H1 (cell line): ENCODE results near the gene AGR3. TPM values are rescaled to one million over a fixed set of nuclear protein-coding genes. Genes with fewer than 3 reads are reported as not detected.

Experiments used
- CTCF ChIA-PET: fragments of 300-600 bp; sonication (Branson Sonifier 250); formaldehyde crosslinking; loops from one replicate; lab custom pipeline; 2021; ENCODE audit not compliant: partially characterized antibody; lab: Charles Lee
- POLR2A ChIA-PET: fragments of 300-600 bp; sonication (Branson Sonifier 250); formaldehyde crosslinking; loops from one replicate; lab custom pipeline; 2021; ENCODE audit warnings: inconsistent platforms; ENCODE audit not compliant: partially characterized antibody; lab: Charles Lee
- DNase-seq, 2 experiments: peaks; one replicate each; pipeline versions ENCODE4 v3.0.0 to v3.0.0-alpha.2; 2010 to 2022; ENCODE audit warnings: low spot score in 2 of 2, low read depth in 1 of 2, mixed read lengths in 1 of 2
- FAIRE-seq: peaks from 2 replicates; lab custom pipeline; 2011; peaks lifted over from hg19 to GRCh38; lab: Jason Lieb, UNC
- H2AFZ ChIP-seq: 2 replicates; pipeline ENCODE4 v1.8.1; 2012; ENCODE audit warnings: low read length, inconsistent platforms
- H2AK5ac ChIP-seq: 2 replicates; pipeline ENCODE4 v1.6.1; 2013; ENCODE audit warnings: low read depth, low read length
- H2BK120ac ChIP-seq: replicated peaks from 2 replicates; pipeline ENCODE3; 2013; ENCODE audit warnings: low read depth, low read length, inconsistent platforms
- H2BK12ac ChIP-seq: 2 replicates; pipeline ENCODE4 v1.6.1; 2013; ENCODE audit warnings: low read depth, low read length
- H2BK15ac ChIP-seq: 2 replicates; pipeline ENCODE4 v1.6.1; 2013; ENCODE audit warnings: low read length
- H2BK20ac ChIP-seq: 2 replicates; pipeline ENCODE4 v1.6.1; 2013; ENCODE audit warnings: low read length
- H2BK5ac ChIP-seq: 2 replicates; pipeline ENCODE4 v1.6.1; 2013; ENCODE audit warnings: low read depth, low read length
- H3K14ac ChIP-seq: 2 replicates; pipeline ENCODE4 v1.6.1; 2013; ENCODE audit warnings: inconsistent platforms; ENCODE audit not compliant: insufficient read length
- H3K18ac ChIP-seq: 2 replicates; pipeline ENCODE4 v1.6.1; 2013; ENCODE audit warnings: low read length; ENCODE audit errors: extremely low read depth
- H3K23ac ChIP-seq: 2 replicates; pipeline ENCODE4 v1.6.1; 2013; ENCODE audit warnings: inconsistent platforms; ENCODE audit not compliant: insufficient read length
- H3K23me2 ChIP-seq: 2 replicates; pipeline ENCODE4 v1.6.1; 2013; ENCODE audit warnings: low read depth, low read length
- H3K27ac ChIP-seq: 2 replicates; pipeline ENCODE4 v1.6.1; 2011; ENCODE audit warnings: low read depth, low read length, inconsistent platforms
- H3K27me3 ChIP-seq, 4 experiments: replicated peaks in 1 of 4; 1 replicate in 1 of 4; 2 replicates in 3 of 4; pipeline versions ENCODE4 v1.6.1 to v1.8.1; 2011 to 2013; ENCODE audit warnings: low read length in 3 of 4, mild to moderate bottlenecking in 3 of 4, inconsistent platforms in 2 of 4, mixed read lengths in 2 of 4, moderate library complexity in 1 of 4; ENCODE audit not compliant: control insufficient read depth in 3 of 4, insufficient read depth in 3 of 4; ENCODE audit errors: extremely low read depth in 1 of 4
- H3K36me3 ChIP-seq, 4 experiments: 2 replicates each; pipeline versions ENCODE4 v1.6.1 to v1.8.1; 2011 to 2013; ENCODE audit warnings: mild to moderate bottlenecking in 4 of 4, low read length in 3 of 4, moderate library complexity in 2 of 4, control low read depth in 1 of 4, inconsistent platforms in 1 of 4; ENCODE audit not compliant: insufficient read depth in 4 of 4, control insufficient read depth in 2 of 4
- H3K4ac ChIP-seq: replicated peaks from 2 replicates; pipeline ENCODE3; 2013; ENCODE audit warnings: low read length, low read depth, mixed read lengths, inconsistent platforms; ENCODE audit not compliant: insufficient read length
- H3K4me1 ChIP-seq, 4 experiments: replicated peaks in 1 of 4; 1 replicate in 1 of 4; 2 replicates in 3 of 4; pipeline versions ENCODE4 v1.6.1 to v1.8.1; 2011 to 2013; ENCODE audit warnings: low read length in 3 of 4, inconsistent platforms in 2 of 4, mixed read lengths in 1 of 4; ENCODE audit not compliant: insufficient read depth in 4 of 4, control insufficient read depth in 3 of 4
- H3K4me2 ChIP-seq, 2 experiments: 2 replicates each; pipeline versions ENCODE4 v1.6.1 to v1.8.1; 2011 to 2013; ENCODE audit warnings: low read depth in 2 of 2, low read length in 2 of 2, control low read depth in 1 of 2, inconsistent platforms in 1 of 2, mild to moderate bottlenecking in 1 of 2; ENCODE audit not compliant: insufficient read depth in 1 of 2
- H3K4me3 ChIP-seq, 4 experiments: fragments of 200-600, 300-600 bp in 1 of 4; sonication (generic), shearing (Covaris generic), sonication (Bioruptor Twin) in 1 of 4; 2 replicates each; pipeline versions ENCODE4 v1.5.1 to v1.8.1; 2011 to 2016; ENCODE audit warnings: low read length in 4 of 4, low read depth in 3 of 4, control low read depth in 2 of 4, inconsistent platforms in 2 of 4, mild to moderate bottlenecking in 2 of 4, mixed read lengths in 1 of 4, moderate library complexity in 1 of 4; ENCODE audit not compliant: insufficient read depth in 2 of 4; ENCODE audit errors: extremely low read depth in 1 of 4
- H3K56ac ChIP-seq: replicated peaks from 2 replicates; pipeline ENCODE3; 2013; ENCODE audit warnings: low read depth, mild to moderate bottlenecking, mixed read lengths, low read length, inconsistent platforms; ENCODE audit not compliant: insufficient read length
- H3K79me1 ChIP-seq: 2 replicates; pipeline ENCODE4 v1.6.1; 2013; ENCODE audit warnings: low read depth, low read length, control low read depth
- H3K79me2 ChIP-seq, 2 experiments: 2 replicates each; pipeline versions ENCODE4 v1.6.1 to v1.8.1; 2012 to 2013; ENCODE audit warnings: low read length in 2 of 2, mild to moderate bottlenecking in 2 of 2, inconsistent platforms in 1 of 2; ENCODE audit not compliant: insufficient read depth in 2 of 2, control insufficient read depth in 1 of 2
- H3K9ac ChIP-seq, 4 experiments: replicated peaks in 1 of 4; 1 replicate in 1 of 4; 2 replicates in 3 of 4; pipeline versions ENCODE4 v1.6.1 to v1.8.1; 2011 to 2013; ENCODE audit warnings: low read depth in 3 of 4, low read length in 3 of 4, control low read depth in 2 of 4, mild to moderate bottlenecking in 2 of 4, moderate library complexity in 2 of 4, inconsistent platforms in 1 of 4; ENCODE audit errors: extremely low read depth in 1 of 4
- H3K9me3 ChIP-seq, 2 experiments: 2 replicates each; pipeline versions ENCODE4 v1.6.1 to v1.8.1; 2012 to 2013; ENCODE audit warnings: mild to moderate bottlenecking in 2 of 2, moderate library complexity in 2 of 2, control low read depth in 1 of 2, inconsistent platforms in 1 of 2, low read depth in 1 of 2, low read length in 1 of 2, mixed read lengths in 1 of 2; ENCODE audit not compliant: insufficient read depth in 2 of 2
- H4K20me1 ChIP-seq, 2 experiments: replicated peaks in 1 of 2; 2 replicates each; pipeline versions ENCODE3 to v1.8.1; 2011 to 2013; ENCODE audit warnings: inconsistent platforms in 2 of 2, low read length in 2 of 2, mild to moderate bottlenecking in 1 of 2; ENCODE audit not compliant: insufficient read depth in 2 of 2, control insufficient read depth in 1 of 2
- H4K5ac ChIP-seq: 2 replicates; pipeline ENCODE4 v1.6.1; 2013; ENCODE audit warnings: low read length, low read depth, mixed read lengths, inconsistent platforms; ENCODE audit not compliant: insufficient read length
- H4K8ac ChIP-seq: 2 replicates; pipeline ENCODE4 v1.8.0; 2013; ENCODE audit warnings: mild to moderate bottlenecking, moderate library complexity, low read length, inconsistent platforms; ENCODE audit not compliant: insufficient read depth; ENCODE audit errors: extremely low read depth
- H4K91ac ChIP-seq: replicated peaks from 2 replicates; pipeline ENCODE3; 2013; ENCODE audit warnings: low read length, mixed read lengths, inconsistent platforms; ENCODE audit not compliant: insufficient read length
- KDM1A ChIP-seq: fragments of 200-600, 300-600 bp; sonication (generic); IDR thresholded peaks from 2 replicates; pipeline ENCODE4 v1.7.1; 2016; ENCODE audit warnings: mild to moderate bottlenecking, low read length, borderline replicate concordance
- WGBS, 2 experiments: shearing (Covaris generic) in 1 of 2; methylation state at CpG; one replicate each; pipeline versions ENCODE4 v1.1.6 to v1.1.7; 2013 to 2015; ENCODE audit warnings: low lambda C conversion rate in 2 of 2, mixed read lengths in 2 of 2, inconsistent platforms in 1 of 2, low coverage in 1 of 2, missing lambda C conversion rate in 1 of 2; ENCODE audit not compliant: insufficient replicate concordance in 2 of 2, insufficient coverage in 1 of 2, insufficient read length in 1 of 2; ENCODE audit errors: extremely low coverage in 1 of 2, missing lambda C conversion rate in 1 of 2; 5-methylcytosine and 5-hydroxymethylcytosine counted together
- polyA plus RNA-seq, 7 experiments: library from polyadenylated mRNA; depleted of rRNA in 3 of 7; stranded (reverse) in 5 of 7; unstranded in 2 of 7; fragments of >200 nt in 5 of 7; fragments of 200-250 nt in 2 of 7; gene quantifications; 1 replicate in 5 of 7; 2 replicates in 1 of 7; 4 replicates in 1 of 7; pipeline versions ENCODE4 v1.2.1 to v1.2.3, GENCODE V29; 2011 to 2013; ENCODE audit warnings: missing spikeins in 2 of 7, mixed read lengths in 2 of 7
- total RNA-seq: library from RNA; stranded (reverse); fragmentation: NEBNext Ultra II Directional; extraction: Animal tissue kit (Norgen Biotek cat#: 25700); gene quantifications from 2 replicates; pipeline ENCODE4 v1.2.1, GENCODE V29; 2021

Gene AGR3
- total and polyA plus RNA-seq, 2 of the 8 experiments (the other 6 are each of a cell fraction or from before 2014, with no cell fraction given), result not detected

- Histone ChIP-seq H3K23ac (no peak overlapping the region), H2BK15ac (no peak overlapping the region), H4K8ac (no peak overlapping the region), H3K27ac (no peak overlapping the region), H3K27me3 (no peaks in the 10 kb centered on the region), H3K4me2 (no peak overlapping the region), H2AK5ac (no peak overlapping the region), H3K79me2 (no peaks in the 10 kb centered on the region), H3K9me3 (no peaks in the 10 kb centered on the region), H2BK20ac (no peak overlapping the region), H2BK120ac (no peak overlapping the region), H3K79me1 (no peaks in the 10 kb centered on the region), H4K20me1 (no peaks in the 10 kb centered on the region), H3K36me3 (no peaks in the 10 kb centered on the region)
- no peak for FAIRE-seq
- POLR2A ChIA-PET, result no interaction called here
- WGBS, 2 experiments, result 91% methylated on average over 2 of the region's 2 CpGs; no CpG with 5 or more reads in 1 of the 2 experiments
- CTCF ChIA-PET, result no interaction called here
- TF ChIP-seq KDM1A, result no peak
- TF ChIP-seq, all 59 proteins: peak for 0
- H2BK12ac ChIP-seq, result no peak overlapping the region
- H4K91ac ChIP-seq, result no peak overlapping the region
- no peak overlapping the region for H2AFZ ChIP-seq
- no peak overlapping the region for H4K5ac ChIP-seq
- no peak overlapping the region for H3K14ac ChIP-seq
- no peak overlapping the region for H3K4me3 ChIP-seq
- no peak overlapping the region for H3K18ac ChIP-seq
- no peak for DNase-seq
- no peaks in the 10 kb centered on the region for H3K4me1 ChIP-seq
- H3K23me2 ChIP-seq, result no peaks in the 10 kb centered on the region
- no peak overlapping the region for H3K9ac ChIP-seq
- no peak overlapping the region for H2BK5ac ChIP-seq
- no peak overlapping the region for H3K56ac ChIP-seq
- no peak overlapping the region for H3K4ac ChIP-seq
These were observed 2.1 kb upstream of the AGR3 start for GRCh38 chr7:16883918-16884317.
